WERI-Rb-1 (cell line): ENCODE data around the gene TTC16.

Experiments used
- DNase-seq: peaks from one replicate; pipeline ENCODE4 v3.0.0-alpha.2; 2020
- H3K27ac ChIP-seq: fragments of 250-450 bp; sonication (Bioruptor Pico); 2 replicates; pipeline ENCODE4 v1.5.1; 2020; ENCODE audit warnings: mild to moderate bottlenecking, moderate library complexity
- H3K27me3 ChIP-seq: fragments of 250-450 bp; sonication (Bioruptor Pico); 2 replicates; pipeline ENCODE4 v1.5.1; 2021; ENCODE audit warnings: mild to moderate bottlenecking, low read depth, moderate library complexity; ENCODE audit not compliant: insufficient read depth, severe bottlenecking
- H3K36me3 ChIP-seq: fragments of 250-450 bp; sonication (Bioruptor Pico); 2 replicates; pipeline ENCODE4 v1.5.1; 2020; ENCODE audit warnings: mild to moderate bottlenecking, moderate library complexity
- H3K4me3 ChIP-seq: 2 replicates; pipeline ENCODE4 v1.5.1; 2011; ENCODE audit warnings: low read depth, mild to moderate bottlenecking, control low read depth, low read length
- H3K9me3 ChIP-seq: fragments of 250-450 bp; sonication (Bioruptor Pico); 2 replicates; pipeline ENCODE4 v1.5.1; 2021; ENCODE audit warnings: mild to moderate bottlenecking, moderate library complexity; ENCODE audit not compliant: severe bottlenecking
- TF ChIP-seq, protein P1 (sequence below): IDR thresholded peaks from 2 replicates; pipeline ENCODE4 v1.5.1; 2011; ENCODE audit warnings: low read depth, mild to moderate bottlenecking, control low read depth, inconsistent platforms, low read length

The TTC16 gene

DNA sequence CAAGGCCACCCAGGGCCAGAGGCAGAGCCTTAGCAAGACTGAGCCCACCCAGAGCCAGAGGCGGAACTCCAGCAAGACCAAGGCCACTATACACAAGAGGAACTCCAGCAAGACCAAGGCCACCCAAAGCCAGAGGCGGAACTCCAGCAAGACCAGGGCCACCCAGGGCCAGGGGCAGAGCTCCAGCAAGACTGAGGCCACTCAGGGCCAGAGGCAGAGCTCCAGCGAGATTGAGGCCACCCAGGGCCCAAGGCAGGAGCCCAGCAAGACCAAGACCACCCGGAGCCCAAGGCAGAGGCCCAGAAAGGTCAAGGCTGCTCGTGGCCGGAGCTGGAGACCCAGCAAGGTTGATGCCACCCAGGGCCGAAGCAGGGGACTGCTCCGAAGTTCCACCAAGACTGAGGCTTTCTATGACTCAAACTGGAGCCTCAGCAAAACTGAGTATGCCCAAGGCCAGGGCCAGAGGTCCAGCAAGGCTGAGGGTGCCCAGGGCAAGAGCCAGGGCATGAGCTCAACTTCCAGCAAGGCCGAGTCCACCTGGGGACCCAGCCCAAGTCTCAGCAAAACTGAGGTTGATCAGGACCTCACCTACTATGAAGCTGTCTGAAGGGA, 15.0 kb downstream of the TTC16 start:
- Histone ChIP-seq H3K9me3 (no peaks in the 10 kb centered on the region), H3K36me3 (peaks cover 7% of the 10 kb centered on the region), H3K27ac (no peak overlapping the region), H3K27me3 (no peaks in the 10 kb centered on the region), H3K4me3 (no peak overlapping the region)
- no peak for DNase-seq
- TF ChIP-seq, protein P1, sequence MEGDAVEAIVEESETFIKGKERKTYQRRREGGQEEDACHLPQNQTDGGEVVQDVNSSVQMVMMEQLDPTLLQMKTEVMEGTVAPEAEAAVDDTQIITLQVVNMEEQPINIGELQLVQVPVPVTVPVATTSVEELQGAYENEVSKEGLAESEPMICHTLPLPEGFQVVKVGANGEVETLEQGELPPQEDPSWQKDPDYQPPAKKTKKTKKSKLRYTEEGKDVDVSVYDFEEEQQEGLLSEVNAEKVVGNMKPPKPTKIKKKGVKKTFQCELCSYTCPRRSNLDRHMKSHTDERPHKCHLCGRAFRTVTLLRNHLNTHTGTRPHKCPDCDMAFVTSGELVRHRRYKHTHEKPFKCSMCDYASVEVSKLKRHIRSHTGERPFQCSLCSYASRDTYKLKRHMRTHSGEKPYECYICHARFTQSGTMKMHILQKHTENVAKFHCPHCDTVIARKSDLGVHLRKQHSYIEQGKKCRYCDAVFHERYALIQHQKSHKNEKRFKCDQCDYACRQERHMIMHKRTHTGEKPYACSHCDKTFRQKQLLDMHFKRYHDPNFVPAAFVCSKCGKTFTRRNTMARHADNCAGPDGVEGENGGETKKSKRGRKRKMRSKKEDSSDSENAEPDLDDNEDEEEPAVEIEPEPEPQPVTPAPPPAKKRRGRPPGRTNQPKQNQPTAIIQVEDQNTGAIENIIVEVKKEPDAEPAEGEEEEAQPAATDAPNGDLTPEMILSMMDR: no peak

DNA sequence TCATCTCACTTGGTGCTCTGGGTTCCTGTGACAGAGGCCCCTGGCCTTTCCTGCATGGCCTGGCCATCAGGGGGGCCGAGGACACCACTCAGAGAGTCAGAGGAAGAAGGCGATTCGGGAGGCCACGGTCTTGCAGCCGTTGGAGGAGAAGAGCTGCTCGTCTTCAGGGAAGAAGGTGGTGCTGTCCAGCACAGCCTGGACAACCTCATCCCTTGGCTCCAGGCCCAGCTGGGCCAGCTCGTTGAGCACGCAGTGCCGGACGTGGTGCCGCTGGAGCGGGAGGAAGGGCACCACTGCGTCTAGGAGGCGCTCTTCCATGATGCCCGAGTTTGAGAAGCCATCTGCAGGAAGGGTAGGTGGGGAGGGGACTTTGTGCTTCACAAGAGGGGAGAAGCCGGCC, 16.1 kb downstream of the TTC16 start:
- no peak for DNase-seq
- peaks cover 7% of the 10 kb centered on the region for H3K36me3 ChIP-seq
- no peak overlapping the region for H3K4me3 ChIP-seq
- no peaks in the 10 kb centered on the region for H3K27me3 ChIP-seq
- H3K27ac ChIP-seq: no peak overlapping the region
- TF ChIP-seq, protein P1: no peak
- no peaks in the 10 kb centered on the region for H3K9me3 ChIP-seq

DNA sequence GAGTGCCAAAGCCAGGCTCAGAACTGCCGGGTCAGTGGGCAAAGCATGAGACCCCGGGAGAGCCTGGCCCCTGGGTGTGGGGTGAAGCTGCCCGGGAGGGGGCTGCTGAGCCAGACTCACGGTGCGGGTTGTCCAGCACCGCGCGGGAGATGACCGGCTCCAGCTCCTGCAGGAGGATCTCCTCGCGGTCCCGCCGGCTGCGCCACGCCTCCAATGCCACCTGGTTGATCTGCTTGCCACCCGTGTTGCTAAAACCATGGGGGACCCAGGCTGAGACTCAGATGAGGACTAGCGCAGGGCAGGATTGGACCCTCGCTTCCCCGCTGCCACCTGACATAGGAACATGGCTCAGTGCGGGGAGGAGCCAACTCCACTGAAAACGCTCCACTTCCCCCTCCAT, 16.6 kb downstream of the TTC16 start:
- DNase-seq: no peak
- no peak overlapping the region for H3K4me3 ChIP-seq
- peaks cover 7% of the 10 kb centered on the region for H3K36me3 ChIP-seq
- H3K9me3 ChIP-seq: no peaks in the 10 kb centered on the region
- TF ChIP-seq, protein P1: no peak
- no peaks in the 10 kb centered on the region for H3K27me3 ChIP-seq
- no peak overlapping the region for H3K27ac ChIP-seq

DNA sequence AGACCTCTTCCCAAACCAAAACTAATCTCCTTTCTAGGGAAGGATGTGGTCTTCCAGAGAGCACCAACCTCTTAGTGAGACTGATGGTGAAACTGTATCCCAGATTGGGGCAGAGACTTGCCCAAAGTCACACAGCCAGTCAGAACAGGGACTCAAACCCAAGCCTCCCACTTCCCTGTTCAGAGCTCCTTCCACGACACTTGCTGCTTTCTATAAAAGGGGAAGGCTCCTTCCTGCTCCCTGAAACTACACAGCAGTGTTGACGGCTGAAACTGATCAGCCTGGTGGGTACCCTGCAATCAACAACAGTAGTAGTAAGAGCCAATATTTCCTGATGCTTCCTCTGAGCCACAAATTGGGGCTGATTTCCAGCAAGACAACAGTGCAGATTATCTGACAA, 17.7 kb downstream of the TTC16 start:
- DNase-seq: no peak
- H3K27ac ChIP-seq: no peak overlapping the region
- H3K4me3 ChIP-seq: no peak overlapping the region
- TF ChIP-seq, protein P1: no peak
- no peaks in the 10 kb centered on the region for H3K27me3 ChIP-seq
- peaks cover 7% of the 10 kb centered on the region for H3K36me3 ChIP-seq
- no peaks in the 10 kb centered on the region for H3K9me3 ChIP-seq

DNA sequence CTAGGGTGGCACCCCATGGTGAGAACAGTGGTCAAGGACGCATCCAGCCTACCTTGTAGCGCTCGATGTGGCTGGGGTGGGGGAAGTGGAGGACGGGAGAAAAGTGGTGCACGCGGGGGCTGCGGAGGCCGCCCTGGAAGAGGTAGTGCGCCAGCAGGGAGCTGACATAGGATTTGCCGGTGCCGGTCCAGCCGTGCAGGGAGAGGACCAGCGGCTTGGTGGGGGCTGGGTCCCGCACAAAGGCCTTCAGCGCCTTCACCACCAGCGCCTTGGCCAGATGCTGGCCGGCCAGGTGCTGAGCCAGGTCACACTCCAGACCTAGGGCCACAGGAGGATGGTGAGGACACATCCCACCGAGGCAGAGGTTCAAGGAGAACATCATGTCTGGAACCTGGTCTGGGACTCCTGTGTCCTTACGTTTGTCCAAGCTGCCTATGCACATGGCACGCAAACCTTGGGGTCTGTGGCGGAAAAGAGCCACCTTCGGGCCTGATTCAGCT, 18.4 kb downstream of the TTC16 start:
- Histone ChIP-seq H3K27ac (peak overlapping the region; percentile 97), H3K9me3 (no peaks in the 10 kb centered on the region), H3K27me3 (no peaks in the 10 kb centered on the region), H3K4me3 (peak overlapping the region; percentile 69), H3K36me3 (peaks cover 7% of the 10 kb centered on the region)
- DNase-seq: peak; percentile 30
- TF ChIP-seq, protein P1: no peak
